HG03039 (cell line): Measurements from ENCODE around the gene SLC19A1.
"Not testable (repeated sequence)": the region's sequence is repeated elsewhere in the genome, so short reads cannot be mapped to it uniquely, and the experiment has no call there.

Experiments
- ATAC-seq: cut with Tn5 transposase; IDR thresholded peaks from one replicate; pipeline ENCODE4 v1.9.1; 2021; ENCODE audit warnings: mild to moderate bottlenecking, moderate library complexity; ENCODE audit not compliant: unreplicated experiment

SLC19A1 gene

DNA sequence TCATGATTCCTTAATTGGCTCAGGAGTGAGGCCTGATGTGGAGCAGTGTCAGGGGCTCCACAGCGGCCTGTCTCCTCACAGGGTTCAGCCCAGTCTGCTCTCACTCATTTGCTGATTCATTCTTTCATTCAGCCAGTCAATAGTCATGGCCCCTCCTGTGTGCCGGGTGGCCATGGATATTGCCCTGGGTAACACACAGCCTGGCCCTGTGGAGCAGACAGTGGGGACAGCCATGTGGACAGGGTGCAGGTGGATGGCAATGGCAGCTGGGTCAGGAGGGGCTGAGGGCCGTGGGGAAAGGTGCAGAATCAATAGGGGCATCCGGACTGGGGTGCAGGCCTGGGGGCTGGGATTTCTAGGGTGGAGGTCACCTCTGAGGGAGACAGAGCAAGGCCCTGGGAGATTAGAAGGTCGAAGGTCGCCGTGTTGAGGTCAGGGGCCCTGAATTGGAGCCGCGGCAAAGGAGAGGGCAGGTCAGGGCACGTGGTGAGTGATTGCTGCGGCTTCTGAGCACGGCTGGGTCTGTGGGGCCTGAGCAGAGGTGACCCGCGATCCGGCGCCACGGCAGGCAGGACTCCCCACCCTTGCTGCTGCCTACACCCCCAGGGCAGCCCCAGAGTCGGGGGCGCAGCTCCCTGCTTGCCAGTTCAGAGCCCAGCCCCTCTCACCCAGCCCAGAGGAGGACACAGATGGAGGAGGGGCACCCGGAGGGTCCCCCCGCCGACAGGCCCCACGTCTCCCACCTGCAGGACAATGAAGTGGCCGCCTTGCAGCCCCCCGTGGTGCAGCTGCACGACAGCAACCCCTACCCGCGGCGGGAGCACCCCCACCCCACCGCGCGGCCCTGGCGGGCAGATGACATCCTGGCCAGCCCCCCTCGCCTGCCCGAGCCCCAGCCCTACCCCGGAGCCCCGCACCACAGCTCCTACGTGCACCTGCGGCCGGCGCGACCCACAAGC lies 33.4 kb downstream of the SLC19A1 start:
- no peak for ATAC-seq

DNA sequence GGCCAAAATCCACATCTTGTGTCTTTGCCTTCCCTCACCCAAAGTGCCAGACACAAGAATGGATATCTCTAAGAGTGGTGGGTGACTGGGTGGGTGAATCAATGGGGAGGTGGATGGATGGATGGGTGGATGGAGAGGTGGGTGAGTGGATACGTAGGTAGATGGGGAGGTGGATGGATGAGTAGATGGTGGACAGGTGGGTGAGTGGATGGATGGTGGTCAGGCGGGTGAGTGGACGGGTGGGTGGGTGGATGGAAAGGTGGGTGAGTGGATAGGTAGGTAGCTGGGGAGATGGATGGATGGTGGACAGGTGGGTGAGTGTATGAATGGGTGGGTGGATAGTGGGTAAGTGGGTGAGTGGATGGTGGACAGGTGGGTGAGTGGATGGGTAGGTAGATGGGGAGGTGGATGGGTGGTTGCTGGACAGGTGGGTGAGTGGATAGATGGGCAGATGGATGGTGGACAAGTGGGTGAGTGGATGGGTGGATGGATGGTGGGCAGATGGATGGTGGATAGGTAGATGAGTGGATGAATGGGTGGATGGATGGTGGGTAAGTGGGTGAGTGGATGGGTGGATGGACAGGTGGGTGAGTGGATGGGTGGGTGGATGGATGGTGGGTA lies 34.2 kb downstream of the SLC19A1 start:
- ATAC-seq: no peak

DNA sequence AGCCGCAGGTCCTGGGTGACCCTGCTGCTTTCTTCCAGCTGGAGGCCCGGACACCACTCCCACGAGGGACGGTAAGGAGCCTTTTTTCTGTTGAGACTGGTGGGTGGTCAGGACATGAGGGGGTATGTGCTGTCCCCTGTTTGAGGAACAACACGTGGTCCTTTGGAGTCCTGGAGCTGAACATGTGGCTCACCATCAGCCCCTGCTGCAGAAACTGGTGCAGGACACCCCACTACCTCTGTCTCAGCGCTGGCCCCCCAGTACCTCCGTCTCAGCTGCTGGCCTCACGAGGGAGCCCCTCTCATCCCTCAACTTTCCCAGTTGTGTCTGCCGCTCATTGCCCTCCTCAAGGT lies 34.7 kb downstream of the SLC19A1 start:
- ATAC-seq: no peak

- ATAC-seq: no peak
Observed at GRCh38 chr21:45506836-45507522, 35.3 kb downstream of the SLC19A1 start.

DNA sequence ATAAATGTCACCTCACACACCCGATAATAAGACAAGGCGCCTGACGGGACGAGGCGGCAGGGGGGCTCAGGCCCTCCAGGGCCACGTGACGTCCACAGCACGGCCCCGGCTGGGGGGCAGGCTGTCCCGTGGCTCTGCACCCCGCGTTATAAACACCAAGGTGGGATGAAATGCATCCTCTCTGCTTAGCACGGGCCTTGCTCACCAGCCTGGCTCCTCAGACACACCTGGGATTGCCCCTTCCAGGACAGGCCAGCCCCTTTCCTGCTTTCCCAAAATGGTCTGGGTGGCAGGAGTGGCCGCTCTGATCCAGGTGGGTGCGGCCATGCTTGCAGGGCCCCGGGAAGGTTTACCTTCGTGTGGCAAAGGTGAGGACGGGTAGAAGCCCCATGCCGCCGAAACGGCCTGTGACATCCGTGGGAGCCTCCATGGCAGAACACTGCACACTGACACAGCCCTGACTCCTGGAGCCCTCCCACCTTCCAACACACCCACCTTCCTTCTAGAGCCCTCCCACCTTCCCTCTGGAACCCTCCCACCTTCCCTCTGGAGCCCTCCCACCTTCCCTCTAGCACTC lies 35.9 kb downstream of the SLC19A1 start:
- no peak for ATAC-seq

GRCh38 chr21:45505416-45506021 lies 36.7 kb downstream of the SLC19A1 start:
- ATAC-seq: no peak

GRCh38 chr21:45504516-45505415 lies 37.5 kb downstream of the SLC19A1 start:
- no peak for ATAC-seq

DNA sequence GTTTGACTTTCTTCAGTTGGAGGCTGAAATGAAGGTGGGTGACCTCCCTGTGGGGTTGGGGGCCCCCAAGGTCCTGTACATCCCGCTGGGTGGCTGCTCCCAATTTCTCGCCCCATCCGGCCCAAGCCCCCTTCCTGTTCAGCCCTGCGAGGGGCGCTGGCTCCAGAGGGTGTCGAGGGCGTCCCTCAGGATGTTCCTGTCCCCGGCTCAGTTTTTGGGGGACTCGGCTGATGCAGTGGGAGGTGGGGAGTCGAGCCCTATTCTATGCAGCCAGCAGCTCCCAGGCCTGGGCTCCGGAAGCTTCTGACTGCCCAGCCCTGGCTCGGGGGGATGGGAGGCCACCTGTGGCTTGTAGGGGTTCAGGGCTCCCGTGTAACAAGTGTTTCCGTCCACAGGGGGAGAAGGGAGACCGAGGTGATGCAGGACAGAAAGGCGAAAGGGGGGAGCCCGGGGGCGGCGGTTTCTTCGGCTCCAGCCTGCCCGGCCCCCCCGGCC lies 38.2 kb downstream of the SLC19A1 start:
- no peak for ATAC-seq

DNA sequence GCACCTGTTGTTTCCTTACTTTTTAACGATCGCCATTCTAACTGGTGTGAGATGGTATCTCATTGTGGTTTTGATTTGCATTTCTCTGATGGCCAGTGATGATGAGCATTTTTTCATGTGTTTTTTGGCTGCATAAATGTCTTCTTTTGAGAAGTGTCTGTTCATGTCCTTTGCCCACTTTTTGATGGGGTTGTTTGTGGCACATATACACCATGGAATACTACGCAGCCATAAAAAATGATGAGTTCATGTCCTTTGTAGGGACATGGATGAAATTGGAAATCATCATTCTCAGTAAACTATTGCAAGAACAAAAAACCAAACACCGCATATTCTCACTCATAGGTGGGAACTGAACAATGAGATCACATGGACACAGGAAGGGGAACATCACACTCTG lies 39.0 kb downstream of the SLC19A1 start:
- not testable (repeated sequence) for ATAC-seq

GRCh38 chr21:45502600-45502999 lies 39.6 kb downstream of the SLC19A1 start:
- no peak for ATAC-seq

GRCh38 chr21:45502006-45502345 lies 40.3 kb downstream of the SLC19A1 start:
- ATAC-seq: no peak

GRCh38 chr21:45501081-45502005 lies 40.9 kb downstream of the SLC19A1 start:
- ATAC-seq: not testable (repeated sequence)

- no peak for ATAC-seq
Observed at GRCh38 chr21:45499970-45500577, 42.2 kb downstream of the SLC19A1 start.

DNA sequence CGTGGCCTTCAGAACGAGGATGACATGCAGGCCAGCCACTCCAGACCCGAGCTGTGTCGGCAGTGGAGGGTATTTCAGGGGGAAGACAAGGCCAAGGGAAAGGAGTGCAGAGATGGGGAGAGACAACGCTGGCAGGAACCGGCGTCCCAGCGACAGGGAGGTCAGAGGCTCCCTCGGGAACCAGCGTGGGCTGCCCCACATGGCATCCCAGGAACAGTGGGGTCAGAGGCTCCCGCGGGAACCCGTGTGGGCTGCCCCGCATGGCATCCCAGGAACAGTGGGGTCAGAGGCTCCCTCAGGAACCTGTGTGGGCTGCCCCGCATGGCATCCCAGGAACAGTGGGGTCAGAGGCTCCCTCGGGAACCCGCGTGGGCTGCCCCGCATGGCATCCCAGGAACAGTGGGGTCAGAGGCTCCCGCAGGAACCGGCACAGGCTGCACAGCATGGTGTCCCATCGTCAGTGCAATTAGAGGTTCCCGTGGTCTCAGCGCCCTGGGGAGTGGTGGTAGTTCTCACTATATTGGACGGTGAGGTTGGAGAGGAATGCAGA lies 43.0 kb downstream of the SLC19A1 start:
- no peak for ATAC-seq

GRCh38 chr21:45498646-45499000 lies 43.6 kb downstream of the SLC19A1 start:
- ATAC-seq: no peak

GRCh38 chr21:45497846-45498645 lies 44.2 kb downstream of the SLC19A1 start:
- ATAC-seq: no peak
